HEK293 (cell line): ENCODE measurements around the gene AFF3.

Experiments
- SALL2 ChIP-seq: fragments of 450-650 bp; formaldehyde crosslinking; IDR thresholded peaks from 2 replicates; pipeline ENCODE4 v1.5.0; 2017; ENCODE audit warnings: missing biosample characterization, mild to moderate bottlenecking, missing genetic modification characterization, borderline replicate concordance
- YY2 ChIP-seq: fragments of 450-650 bp; formaldehyde crosslinking; IDR thresholded peaks from 2 replicates; pipeline ENCODE4 v1.5.1; 2016; ENCODE audit warnings: missing biosample characterization, missing genetic modification characterization
- ZNF529 ChIP-seq: fragments of 450-650 bp; formaldehyde crosslinking; IDR thresholded peaks from 2 replicates; pipeline ENCODE4 v1.5.1; 2017; ENCODE audit warnings: missing genetic modification characterization, missing biosample characterization; ENCODE audit not compliant: insufficient replicate concordance
- ZNF555 ChIP-seq: fragments of 450-650 bp; formaldehyde crosslinking; conservative IDR thresholded peaks from 2 replicates; pipeline ENCODE4 v1.5.1; 2017; ENCODE audit warnings: missing biosample characterization, mild to moderate bottlenecking, missing genetic modification characterization, inconsistent platforms
- ZNF654 ChIP-seq: fragments of 450-650 bp; formaldehyde crosslinking; IDR thresholded peaks from 2 replicates; pipeline ENCODE4 v1.5.1; 2016; ENCODE audit warnings: low read depth, missing biosample characterization, missing genetic modification characterization
- TF ChIP-seq, protein P1 (sequence below): fragments of 450-650 bp; formaldehyde crosslinking; IDR thresholded peaks from 2 replicates; pipeline ENCODE4 v1.5.1; 2016; ENCODE audit warnings: missing biosample characterization, missing genetic modification characterization
- TF ChIP-seq, protein P2 (sequence below): sonication (generic); formaldehyde crosslinking; IDR thresholded peaks from 2 replicates; pipeline ENCODE4 v1.8.1; 2022; ENCODE audit warnings: mild to moderate bottlenecking, moderate library complexity, missing genetic modification reagents

DNA sequence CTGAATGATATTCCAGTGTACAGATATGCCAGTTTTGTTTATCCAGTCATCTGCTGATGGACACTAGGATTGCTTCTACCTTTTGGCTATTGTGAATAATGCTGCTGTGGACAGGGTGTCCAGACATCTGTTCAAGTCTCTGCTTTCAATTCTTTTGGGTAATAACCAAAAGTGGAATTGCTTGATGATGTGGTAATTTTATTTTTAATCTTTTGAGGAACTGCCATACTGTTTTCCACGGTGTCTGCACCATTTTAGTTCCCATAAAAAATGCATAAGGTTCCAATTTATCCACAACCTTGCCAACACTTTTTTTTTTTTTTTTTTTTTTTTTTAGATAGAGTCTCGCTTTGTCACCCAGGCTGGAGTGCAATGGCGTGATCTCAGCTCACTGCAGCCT, 510.7 kb downstream of the AFF3 start:
- TF ChIP-seq YY2 (tag by site-specific recombination) (no peak), ZNF555 (no peak), ZNF529 (tag by site-specific recombination) (no peak), ZNF654 (tag by site-specific recombination) (no peak), SALL2 (tag by site-specific recombination) (no peak)
- TF ChIP-seq, protein P1, sequence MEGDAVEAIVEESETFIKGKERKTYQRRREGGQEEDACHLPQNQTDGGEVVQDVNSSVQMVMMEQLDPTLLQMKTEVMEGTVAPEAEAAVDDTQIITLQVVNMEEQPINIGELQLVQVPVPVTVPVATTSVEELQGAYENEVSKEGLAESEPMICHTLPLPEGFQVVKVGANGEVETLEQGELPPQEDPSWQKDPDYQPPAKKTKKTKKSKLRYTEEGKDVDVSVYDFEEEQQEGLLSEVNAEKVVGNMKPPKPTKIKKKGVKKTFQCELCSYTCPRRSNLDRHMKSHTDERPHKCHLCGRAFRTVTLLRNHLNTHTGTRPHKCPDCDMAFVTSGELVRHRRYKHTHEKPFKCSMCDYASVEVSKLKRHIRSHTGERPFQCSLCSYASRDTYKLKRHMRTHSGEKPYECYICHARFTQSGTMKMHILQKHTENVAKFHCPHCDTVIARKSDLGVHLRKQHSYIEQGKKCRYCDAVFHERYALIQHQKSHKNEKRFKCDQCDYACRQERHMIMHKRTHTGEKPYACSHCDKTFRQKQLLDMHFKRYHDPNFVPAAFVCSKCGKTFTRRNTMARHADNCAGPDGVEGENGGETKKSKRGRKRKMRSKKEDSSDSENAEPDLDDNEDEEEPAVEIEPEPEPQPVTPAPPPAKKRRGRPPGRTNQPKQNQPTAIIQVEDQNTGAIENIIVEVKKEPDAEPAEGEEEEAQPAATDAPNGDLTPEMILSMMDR: no peak
- TF ChIP-seq, protein P2, sequence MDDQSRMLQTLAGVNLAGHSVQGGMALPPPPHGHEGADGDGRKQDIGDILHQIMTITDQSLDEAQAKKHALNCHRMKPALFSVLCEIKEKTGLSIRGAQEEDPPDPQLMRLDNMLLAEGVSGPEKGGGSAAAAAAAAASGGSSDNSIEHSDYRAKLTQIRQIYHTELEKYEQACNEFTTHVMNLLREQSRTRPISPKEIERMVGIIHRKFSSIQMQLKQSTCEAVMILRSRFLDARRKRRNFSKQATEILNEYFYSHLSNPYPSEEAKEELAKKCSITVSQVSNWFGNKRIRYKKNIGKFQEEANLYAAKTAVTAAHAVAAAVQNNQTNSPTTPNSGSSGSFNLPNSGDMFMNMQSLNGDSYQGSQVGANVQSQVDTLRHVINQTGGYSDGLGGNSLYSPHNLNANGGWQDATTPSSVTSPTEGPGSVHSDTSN (CRISPR knock-in tag): no peak
